SK-N-MC (cell line): ENCODE measurements around the gene DIS3L.

Experiments
- EZH2 ChIP-seq: fragments of 200-600 bp; sonication (generic); IDR thresholded peaks from one replicate; pipeline ENCODE4 v1.6.1; 2017; ENCODE audit warnings: antibody characterized with exemption
- POLR2AphosphoS5 ChIP-seq: IDR thresholded peaks from 2 replicates; pipeline ENCODE4 v1.6.1; 2012; ENCODE audit warnings: mild to moderate bottlenecking, low read depth, low read length, borderline replicate concordance

DNA sequence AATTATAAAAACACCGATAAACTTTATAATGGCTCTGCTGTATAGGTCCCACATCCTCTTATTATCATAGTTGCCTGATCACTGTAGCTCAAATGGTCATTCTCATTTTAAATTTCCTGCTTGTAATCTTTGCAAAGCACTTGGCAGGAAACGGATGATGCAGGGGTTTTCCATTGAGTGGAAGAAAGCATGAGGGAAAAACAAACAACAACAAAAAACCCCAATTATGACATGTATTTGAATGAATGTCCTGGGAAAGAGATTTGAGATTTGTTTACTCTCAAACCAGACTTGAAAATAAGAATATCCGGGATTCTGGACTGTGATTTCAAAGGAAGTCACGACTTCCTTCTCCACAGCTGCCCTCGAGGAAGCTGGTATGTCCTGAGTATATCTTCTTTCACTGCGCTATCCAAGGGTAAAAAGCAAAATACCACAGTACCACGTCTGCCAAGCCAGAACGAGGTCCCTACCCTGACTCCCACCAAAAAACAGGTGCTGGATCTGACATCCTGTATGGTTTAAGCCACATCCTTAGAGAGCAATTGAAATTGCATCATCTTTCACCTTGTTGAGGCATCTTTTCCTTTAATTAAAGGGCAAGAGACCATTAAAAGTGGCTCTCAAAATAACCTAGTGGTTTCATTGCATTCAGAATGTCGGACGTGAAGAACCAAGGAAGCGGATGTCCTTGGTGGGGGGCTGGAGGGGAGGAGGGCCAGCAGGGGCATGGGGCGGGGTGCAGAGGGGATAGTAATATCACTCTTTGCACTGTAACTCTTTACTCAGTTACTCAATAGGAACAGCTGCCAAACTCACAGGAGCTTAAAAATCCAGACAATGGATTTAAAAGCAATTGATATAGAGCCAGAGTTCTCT, 76.6 kb downstream of the DIS3L start:
- TF ChIP-seq POLR2AphosphoS5 (no peak), EZH2 (no peak)
